ENCODE data around the gene SARDH.

The SARDH gene

DNA sequence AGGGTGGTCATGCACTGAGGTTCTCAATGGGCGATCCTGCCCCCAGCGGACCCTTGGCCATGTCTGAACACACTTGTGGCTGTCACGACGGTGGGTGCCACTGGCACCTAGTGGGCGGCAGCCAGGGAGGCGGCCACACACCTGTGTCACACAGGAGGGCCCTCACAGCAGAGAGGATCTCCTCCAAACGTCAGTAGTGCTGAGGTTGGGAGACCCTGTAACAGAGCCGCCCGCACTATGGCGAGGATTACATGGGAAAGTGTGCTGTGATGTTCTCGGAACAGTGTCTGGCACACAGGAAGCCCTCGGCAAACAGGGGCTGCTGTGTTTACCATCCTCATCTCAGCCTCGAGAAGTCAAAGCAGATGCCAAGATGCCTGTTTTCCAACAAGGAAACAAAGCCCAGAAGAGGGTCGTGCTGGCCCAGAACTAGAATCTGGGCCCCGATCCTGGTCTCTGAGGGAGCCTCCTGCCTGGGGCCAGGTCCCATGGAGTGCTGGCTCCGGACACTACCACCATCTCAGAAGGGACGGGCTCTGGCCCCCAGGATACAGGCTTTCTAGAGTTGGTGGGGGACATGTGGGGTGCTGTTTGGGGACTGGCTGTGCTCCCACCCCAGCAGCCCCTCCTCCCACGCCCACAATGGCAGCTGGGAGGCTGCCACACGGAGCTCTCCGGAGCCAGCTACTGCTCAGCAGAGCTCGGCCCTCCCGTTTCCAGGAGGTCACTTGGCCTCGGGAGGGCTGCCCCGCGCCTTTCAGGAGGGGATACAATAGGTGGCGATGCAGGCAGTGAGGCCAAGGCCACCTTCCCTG lies 53.8 kb downstream of the SARDH start:
- DNase-seq (ENCODE audit: extremely low spot score), result no peak
- ChIA-PET POLR2A (no interaction called here), CTCF (no interaction called here)
- TF ChIP-seq FOXK2 (IDR thresholded peaks at IDR 0.05) (no peak), HDGF (IDR thresholded peaks at IDR 0.05; ENCODE audit: borderline replicate concordance) (no peak), LEF1 (IDR thresholded peaks at IDR 0.05; ENCODE audit: borderline replicate concordance) (no peak), SUZ12 (IDR thresholded peaks at IDR 0.05) (no peak), SP1 (IDR thresholded peaks at IDR 0.05) (no peak), ZNF384 (IDR thresholded peaks at IDR 0.05) (no peak), L3MBTL2 (conservative IDR thresholded peaks at IDR 0.05) (no peak), ELF4 (IDR thresholded peaks at IDR 0.05) (no peak), ARNT (IDR thresholded peaks at IDR 0.05) (no peak), CTBP1 (IDR thresholded peaks at IDR 0.05; ENCODE audit: borderline replicate concordance) (no peak), BHLHE40 (IDR thresholded peaks at IDR 0.05; ENCODE audit: borderline replicate concordance) (no peak), FOXA1 (IDR thresholded peaks at IDR 0.05) (no peak), FOXM1 (IDR thresholded peaks at IDR 0.05; ENCODE audit: borderline replicate concordance) (no peak)
- TF ChIP-seq, protein P1, sequence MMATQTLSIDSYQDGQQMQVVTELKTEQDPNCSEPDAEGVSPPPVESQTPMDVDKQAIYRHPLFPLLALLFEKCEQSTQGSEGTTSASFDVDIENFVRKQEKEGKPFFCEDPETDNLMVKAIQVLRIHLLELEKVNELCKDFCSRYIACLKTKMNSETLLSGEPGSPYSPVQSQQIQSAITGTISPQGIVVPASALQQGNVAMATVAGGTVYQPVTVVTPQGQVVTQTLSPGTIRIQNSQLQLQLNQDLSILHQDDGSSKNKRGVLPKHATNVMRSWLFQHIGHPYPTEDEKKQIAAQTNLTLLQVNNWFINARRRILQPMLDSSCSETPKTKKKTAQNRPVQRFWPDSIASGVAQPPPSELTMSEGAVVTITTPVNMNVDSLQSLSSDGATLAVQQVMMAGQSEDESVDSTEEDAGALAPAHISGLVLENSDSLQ (IDR thresholded peaks at IDR 0.05), result no peak

DNA sequence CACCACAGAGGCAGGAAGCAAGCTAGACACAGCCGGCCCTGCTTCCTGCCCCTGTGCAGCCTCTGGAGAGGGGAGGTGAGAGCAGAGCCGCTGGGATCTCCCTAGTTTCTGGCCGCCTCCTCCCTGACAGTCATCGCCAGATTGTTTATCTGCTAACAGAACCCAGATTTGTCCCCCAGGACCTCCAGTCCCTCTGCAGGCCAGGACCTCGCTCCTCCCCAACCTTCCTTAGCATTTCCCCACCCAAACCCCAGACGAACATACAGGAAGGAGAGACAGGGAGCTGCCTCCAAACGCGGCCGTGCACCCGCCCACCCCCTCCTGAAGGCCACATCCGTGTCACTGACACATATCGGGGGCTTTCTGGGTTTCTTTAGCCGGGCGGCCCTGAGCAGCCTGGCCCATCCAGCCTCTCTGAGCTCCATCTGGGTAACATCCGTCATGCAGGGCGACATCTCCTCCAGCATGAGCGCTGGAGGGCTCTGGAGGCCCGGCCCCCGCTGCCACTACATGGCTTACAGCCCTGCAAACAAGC lies 54.5 kb downstream of the SARDH start:
- DNase-seq (ENCODE audit: extremely low spot score), result no peak
- POLR2A ChIA-PET, result no interaction called here
- CTCF ChIA-PET, result no interaction called here
- no peak for TF ChIP-seq ZNF384 (IDR thresholded peaks at IDR 0.05)
- no peak for TF ChIP-seq TARDBP (IDR thresholded peaks at IDR 0.05)
- TF ChIP-seq ELF4 (IDR thresholded peaks at IDR 0.05), result no peak
- no peak for TF ChIP-seq FOXA1 (IDR thresholded peaks at IDR 0.05)
- TF ChIP-seq FOXM1 (IDR thresholded peaks at IDR 0.05; ENCODE audit: borderline replicate concordance), result no peak
- TF ChIP-seq BHLHE40 (IDR thresholded peaks at IDR 0.05; ENCODE audit: borderline replicate concordance), result no peak
- TF ChIP-seq L3MBTL2 (conservative IDR thresholded peaks at IDR 0.05), result no peak
- TF ChIP-seq, protein P1 (IDR thresholded peaks at IDR 0.05), result no peak
- no peak for TF ChIP-seq CTBP1 (IDR thresholded peaks at IDR 0.05; ENCODE audit: borderline replicate concordance)
- TF ChIP-seq FOXK2 (IDR thresholded peaks at IDR 0.05), result no peak
- TF ChIP-seq SP1 (IDR thresholded peaks at IDR 0.05), result no peak
- TF ChIP-seq LEF1 (IDR thresholded peaks at IDR 0.05; ENCODE audit: borderline replicate concordance), result no peak
- no peak for TF ChIP-seq HDGF (IDR thresholded peaks at IDR 0.05; ENCODE audit: borderline replicate concordance)
- TF ChIP-seq ARNT (IDR thresholded peaks at IDR 0.05), result no peak
- no peak for TF ChIP-seq NFRKB (IDR thresholded peaks at IDR 0.05)
- TF ChIP-seq SUZ12 (IDR thresholded peaks at IDR 0.05), result no peak

DNA sequence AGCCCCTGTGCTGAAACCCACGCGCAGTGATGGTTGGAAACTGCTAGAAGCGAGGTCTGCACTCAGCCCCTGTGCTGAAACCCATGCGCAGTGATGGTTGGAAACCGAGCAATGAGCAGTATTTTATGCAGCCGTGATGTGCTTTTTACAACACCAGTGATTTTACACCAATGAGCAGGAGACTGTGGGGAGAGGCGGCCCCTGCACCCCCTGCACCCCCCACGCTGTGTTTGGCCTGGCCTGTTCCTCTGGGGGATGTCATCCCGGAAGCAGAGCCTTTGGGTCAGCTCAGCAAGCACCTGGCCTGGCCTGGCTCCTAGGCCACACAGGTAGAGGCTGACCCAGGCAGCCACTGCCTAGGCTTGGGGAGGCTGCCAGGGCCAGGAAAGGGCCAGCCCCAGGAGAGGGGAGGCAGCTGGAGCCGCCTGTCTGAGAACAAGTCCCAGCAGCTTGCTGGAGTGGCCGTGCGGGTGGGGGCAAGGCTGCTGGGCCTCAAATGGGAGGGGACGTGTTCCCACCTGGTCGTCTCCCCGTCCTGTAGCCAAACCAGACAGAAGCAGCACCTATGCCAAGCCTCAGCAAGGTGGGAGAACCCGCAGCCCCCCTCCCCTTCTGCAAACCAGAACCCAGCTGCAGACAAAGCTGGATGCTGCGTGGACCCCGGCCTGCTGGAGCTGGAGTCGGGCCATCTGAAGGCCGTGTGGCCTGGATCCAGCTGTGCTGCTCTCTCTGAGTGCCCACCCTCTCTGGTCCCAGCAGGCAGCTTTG lies 55.1 kb downstream of the SARDH start:
- POLR2A ChIA-PET, result no interaction called here
- TF ChIP-seq NFRKB (IDR thresholded peaks at IDR 0.05) (no peak), FOXA1 (IDR thresholded peaks at IDR 0.05) (no peak), SUZ12 (IDR thresholded peaks at IDR 0.05) (no peak), TARDBP (IDR thresholded peaks at IDR 0.05) (no peak), FOXM1 (IDR thresholded peaks at IDR 0.05; ENCODE audit: borderline replicate concordance) (no peak), ARNT (IDR thresholded peaks at IDR 0.05) (no peak), ELF4 (IDR thresholded peaks at IDR 0.05) (no peak)
- no peak for DNase-seq (ENCODE audit: extremely low spot score)
- CTCF ChIA-PET, result no interaction called here

DNA sequence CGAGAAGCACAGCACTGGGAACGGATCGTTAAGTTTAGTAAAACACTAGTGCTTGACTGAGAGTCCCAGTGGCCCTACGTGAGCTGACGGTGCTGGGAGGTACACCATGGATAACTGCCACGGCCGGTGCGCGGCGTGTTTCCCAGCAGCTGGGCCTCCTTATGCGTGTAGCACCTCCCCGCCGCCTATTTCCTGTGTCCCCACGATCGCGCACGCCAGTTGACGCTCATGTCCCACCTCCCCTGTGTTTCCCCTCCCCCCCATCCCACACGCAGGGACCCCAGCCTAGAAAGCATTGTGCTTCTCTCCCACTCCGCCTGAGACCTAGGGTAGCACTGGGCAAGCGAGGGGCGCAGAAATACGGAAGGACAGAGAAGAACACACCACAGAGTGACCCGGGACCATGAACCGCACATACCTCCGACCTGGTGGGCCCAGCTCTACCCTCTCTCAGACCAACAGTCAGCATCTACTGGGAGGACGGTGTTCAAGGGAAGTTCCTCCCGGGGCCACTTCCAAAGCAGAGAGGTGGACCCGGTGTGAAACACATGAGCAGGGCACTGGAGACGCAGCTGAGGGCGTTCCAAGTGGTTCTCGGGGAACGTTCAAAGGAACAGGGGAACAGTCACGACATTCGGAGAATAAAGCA lies 56.4 kb downstream of the SARDH start:
- ChIA-PET POLR2A (no interaction called here), CTCF (no interaction called here)
- no peak for DNase-seq (ENCODE audit: extremely low spot score)
- no peak for TF ChIP-seq FOXM1 (IDR thresholded peaks at IDR 0.05; ENCODE audit: borderline replicate concordance)
- no peak for TF ChIP-seq ARNT (IDR thresholded peaks at IDR 0.05)
- no peak for TF ChIP-seq BHLHE40 (IDR thresholded peaks at IDR 0.05; ENCODE audit: borderline replicate concordance)
- no peak for TF ChIP-seq ELF4 (IDR thresholded peaks at IDR 0.05)
- TF ChIP-seq, protein P1 (IDR thresholded peaks at IDR 0.05), result no peak
- TF ChIP-seq FOXK2 (IDR thresholded peaks at IDR 0.05), result no peak
- TF ChIP-seq ZNF384 (IDR thresholded peaks at IDR 0.05), result no peak
- TF ChIP-seq FOXA1 (IDR thresholded peaks at IDR 0.05), result no peak
- no peak for TF ChIP-seq NFRKB (IDR thresholded peaks at IDR 0.05)
- TF ChIP-seq SP1 (IDR thresholded peaks at IDR 0.05), result no peak
- no peak for TF ChIP-seq TARDBP (IDR thresholded peaks at IDR 0.05)
- no peak for TF ChIP-seq L3MBTL2 (conservative IDR thresholded peaks at IDR 0.05)
- no peak for TF ChIP-seq CTBP1 (IDR thresholded peaks at IDR 0.05; ENCODE audit: borderline replicate concordance)
- TF ChIP-seq LEF1 (IDR thresholded peaks at IDR 0.05; ENCODE audit: borderline replicate concordance), result no peak

DNA sequence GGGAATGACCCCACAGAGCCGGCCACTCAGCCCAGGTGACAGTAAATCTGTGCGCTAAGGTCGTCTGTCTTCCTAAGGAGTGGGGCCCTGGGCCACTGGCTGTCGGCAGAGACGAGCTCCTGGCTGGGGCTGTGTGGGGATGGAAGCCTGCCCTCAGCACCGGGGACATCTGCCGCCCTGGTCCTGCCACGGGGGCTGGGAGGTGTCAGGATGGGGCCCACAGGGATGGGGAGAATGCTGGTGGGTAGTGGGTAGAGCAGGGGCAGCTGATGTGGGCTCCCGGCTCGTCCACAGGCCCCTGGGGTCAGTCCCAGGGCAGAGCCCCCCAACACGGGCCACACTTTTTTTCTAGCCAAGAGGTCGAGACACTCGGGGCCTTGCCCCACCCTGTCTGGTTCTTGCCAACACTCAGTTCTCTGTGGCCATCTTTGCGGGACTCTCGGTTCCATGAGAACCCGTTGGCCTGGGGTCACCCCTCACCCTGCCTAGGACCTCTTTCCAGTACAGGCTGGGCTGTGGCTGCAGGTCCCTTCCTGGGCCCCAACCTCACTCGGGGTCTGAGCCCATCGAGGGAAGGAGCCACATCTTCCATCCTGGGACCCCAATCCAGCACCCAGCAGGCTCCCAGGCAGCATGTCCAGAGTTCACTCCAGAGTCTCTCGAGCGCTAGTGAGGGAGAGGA lies 57.0 kb downstream of the SARDH start:
- POLR2A ChIA-PET, result no interaction called here
- CTCF ChIA-PET, result no interaction called here
- DNase-seq (ENCODE audit: extremely low spot score), result no peak
- TF ChIP-seq SP1 (IDR thresholded peaks at IDR 0.05) (no peak), CTBP1 (IDR thresholded peaks at IDR 0.05; ENCODE audit: borderline replicate concordance) (no peak), FOXM1 (IDR thresholded peaks at IDR 0.05; ENCODE audit: borderline replicate concordance) (no peak), ZNF384 (IDR thresholded peaks at IDR 0.05) (no peak)

Measured in HEK293T (cell line).